A204.1 (cell line): Measurements from ENCODE around the gene NSD2.
"Not testable (repeated sequence)": the region's sequence is repeated elsewhere in the genome, so short reads cannot be mapped to it uniquely, and the experiment has no call there.

Source experiments
- FAIRE-seq: peaks from 2 replicates; lab custom pipeline; 2012; peaks lifted over from hg19 to GRCh38; lab: Jason Lieb, UNC

NSD2 gene

DNA sequence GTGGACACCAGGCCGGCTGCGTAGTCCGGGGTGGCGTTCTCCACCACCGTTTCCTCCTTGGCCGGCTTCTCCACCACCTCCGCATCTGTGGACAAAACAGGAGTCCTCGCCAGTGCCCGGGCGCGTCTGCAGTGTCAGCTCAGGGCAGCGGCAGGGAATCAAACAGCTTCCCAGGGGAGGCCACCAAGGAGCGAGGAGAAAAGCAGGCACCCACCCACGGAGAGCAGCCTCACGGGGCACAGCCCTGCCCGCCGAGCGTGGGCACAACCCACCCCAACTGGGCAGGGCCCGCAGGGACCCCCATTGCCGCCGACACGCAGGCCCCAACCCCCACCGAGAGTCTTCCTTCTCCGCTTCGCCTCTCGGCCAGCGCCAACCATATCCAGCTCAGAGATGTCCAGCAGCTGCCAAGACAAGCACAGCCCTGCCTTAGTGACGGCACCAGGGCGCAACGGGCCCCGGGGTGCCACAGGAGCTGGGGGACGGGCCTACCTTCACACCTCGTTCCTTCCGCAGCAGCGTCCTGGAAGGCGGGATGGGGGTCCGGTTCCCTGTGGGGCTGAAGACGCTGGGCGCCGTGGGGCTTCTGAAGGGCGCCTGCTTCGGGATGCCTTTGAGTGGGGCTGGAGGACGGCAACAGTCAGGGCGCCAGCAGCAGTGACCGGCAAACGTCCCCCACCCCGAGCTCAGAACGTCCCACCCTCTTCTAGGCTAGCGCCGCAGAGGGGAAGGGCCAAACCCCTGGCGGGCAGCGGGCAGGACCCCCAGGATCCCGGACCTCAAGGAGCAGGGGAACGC, 114.8 kb downstream of the NSD2 start:
- no peak for FAIRE-seq

DNA sequence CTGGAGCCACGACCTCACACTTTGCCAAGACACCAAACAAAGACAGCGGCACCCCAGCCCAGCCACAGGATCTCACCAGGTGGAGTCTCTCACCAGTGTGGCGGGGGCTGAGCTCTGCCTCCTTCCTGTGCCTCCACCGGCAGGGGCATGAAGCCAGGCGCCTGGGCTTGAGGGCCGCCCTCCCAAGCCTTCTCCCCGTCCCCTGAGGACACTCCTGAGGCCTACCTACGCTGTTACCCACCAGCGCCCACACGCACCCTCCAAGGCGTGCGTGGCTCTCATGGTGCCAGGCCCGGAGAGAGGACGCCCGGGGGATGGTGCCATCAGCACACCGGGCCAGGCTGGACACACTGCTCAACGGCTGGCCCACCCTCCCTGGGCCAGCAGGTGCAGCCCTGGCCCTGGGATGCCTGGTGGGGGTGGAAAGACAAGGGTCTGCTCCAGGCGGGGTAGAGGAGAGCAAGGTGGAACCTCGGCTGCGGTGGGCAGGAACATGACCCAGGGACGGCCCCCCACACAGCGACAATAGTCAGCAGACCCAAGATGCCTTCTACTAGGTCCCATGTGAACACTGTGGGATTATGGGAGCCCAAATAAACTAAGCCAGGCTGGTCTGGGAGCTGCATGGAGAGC, 115.5 kb downstream of the NSD2 start:
- no peak for FAIRE-seq

DNA sequence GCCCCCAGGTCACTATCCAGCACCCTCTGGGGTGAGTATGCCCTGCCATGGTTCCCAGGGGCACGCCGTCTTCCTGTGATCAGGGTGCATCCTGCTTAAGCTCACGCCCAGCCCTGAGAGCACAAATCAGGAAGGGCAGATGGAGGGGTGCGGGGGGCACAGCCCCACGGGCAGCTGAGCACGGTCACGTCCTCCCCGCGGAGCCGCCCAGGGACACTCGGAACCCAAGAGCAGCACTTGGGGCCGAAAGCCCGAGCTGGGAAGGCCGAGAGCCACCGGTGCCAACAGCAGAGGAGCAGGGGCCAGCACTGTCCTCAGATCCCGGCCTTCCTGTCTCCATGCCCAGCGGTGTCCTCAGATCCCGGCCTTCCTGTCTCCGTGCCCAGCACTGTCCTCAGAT, 116.1 kb downstream of the NSD2 start:
- FAIRE-seq: no peak

DNA sequence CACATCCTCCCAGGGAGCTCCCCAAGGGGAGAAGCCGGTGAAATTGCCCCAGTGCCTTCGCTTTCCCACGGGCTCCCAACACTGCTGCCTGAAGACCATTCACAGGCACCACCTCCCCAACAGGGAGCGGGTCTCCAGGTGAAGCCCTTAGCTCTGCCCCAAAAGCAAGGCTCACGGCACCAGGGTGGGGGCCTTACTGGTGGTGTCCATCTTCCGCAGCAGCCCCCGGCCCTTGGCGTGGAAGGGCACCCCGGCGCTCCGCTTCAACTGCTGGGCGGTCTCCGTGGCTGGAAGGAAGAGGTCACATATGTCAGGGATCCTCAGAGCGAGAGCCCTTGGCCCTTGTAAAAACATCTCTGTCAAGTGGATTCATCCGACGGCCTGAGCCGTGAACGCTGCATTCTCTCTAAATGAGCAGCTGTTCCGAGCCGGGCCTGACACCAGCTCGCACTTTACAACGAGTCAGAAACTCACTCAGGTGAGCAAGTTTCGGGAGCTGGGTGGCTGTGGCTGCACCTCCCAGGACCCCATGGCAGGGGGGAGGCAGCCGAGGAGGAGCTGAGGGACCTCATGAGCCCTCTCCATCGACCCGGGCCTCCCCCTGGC, 116.6 kb downstream of the NSD2 start:
- FAIRE-seq: no peak

DNA sequence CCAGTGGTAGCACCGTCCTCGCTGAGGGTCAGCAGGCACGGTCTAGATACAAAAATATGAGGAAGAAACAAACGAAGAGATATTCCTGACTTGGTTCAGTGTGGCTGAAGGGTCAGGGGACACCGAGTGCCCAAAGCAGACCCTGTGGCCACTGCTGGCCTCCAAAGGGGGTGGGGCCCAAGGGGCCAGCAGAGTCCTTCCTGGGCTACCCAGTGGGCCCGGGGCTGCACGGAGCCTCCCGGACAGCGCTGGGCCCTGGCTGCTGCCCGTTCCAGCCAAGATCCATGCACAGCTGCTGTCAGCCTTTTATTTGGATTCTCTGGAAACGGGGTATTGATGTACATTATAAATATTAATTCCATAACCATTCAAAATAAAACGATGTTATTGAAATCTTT, 117.1 kb downstream of the NSD2 start:
- FAIRE-seq: no peak

DNA sequence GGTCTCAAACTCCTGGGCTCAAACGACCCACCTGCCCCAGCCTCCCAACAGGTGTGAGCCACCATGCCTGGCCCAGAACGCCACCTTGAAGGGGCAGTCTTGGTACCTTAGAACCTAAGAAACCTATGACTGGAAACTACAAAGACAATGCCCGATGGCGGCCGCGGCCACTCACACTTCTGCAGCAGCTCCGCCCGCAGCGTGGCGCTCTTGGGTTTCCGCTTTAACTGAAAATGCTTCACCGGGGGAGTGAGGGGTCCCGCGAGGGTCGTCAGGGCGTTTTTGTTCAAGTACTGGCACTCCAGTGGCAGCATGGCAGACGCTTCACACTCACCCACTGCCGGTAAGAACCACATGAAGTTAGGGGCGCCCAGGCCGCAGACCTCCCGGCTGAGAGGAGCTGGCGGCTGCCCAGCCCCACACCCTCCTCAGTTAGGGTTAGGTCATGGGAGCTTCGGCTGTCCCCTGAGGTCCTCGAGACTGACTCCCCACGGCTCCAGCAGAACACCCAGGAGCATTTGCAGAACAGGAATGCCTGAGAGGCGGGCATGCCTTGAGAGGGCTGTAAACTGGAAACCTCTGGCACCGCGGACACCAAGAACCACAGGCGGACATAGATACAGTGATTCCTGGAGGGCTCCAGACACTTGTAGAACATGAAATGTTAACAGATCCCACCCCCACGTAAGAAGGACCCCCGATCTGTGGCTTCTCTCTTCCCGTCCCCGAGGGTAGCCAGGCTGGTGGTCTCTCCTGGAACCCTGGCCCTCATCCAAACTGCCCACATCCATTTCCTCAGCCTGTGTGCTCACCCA, 118.5 kb downstream of the NSD2 start:
- no peak for FAIRE-seq

DNA sequence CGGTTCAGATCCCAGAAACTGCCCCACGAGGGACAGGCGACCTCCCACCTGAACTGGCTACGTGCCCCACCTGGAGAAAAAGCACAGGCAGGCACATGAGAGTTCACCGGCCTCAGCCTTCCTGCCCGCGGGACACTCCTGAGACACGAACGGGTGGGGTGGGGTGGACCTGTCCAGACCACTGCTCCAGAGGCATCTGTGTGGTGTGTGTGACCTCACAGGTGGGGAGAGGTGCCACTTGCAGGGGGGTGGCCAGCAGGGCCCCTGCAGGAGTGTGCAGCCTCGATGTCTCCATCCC, 119.1 kb downstream of the NSD2 start:
- no peak for FAIRE-seq

DNA sequence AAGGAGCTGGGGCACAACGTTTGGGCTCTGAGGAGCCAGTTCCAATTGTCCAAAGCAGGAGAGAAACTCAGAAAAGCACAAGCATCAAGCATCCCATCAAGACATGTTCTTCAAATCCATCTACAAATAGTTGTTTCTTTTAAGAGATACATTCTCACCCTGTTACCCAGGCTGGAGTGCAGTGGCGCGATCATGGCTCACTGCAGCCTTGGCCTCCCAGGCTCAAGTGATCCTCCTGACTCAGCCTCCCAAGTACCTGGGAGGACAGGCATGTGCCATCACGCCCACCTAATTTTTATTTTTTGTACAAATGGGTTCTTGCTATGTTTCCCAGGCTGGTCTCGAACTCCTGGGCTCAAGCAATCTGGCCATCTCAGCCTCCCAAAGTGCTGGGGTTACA, 119.5 kb downstream of the NSD2 start:
- FAIRE-seq: no peak

DNA sequence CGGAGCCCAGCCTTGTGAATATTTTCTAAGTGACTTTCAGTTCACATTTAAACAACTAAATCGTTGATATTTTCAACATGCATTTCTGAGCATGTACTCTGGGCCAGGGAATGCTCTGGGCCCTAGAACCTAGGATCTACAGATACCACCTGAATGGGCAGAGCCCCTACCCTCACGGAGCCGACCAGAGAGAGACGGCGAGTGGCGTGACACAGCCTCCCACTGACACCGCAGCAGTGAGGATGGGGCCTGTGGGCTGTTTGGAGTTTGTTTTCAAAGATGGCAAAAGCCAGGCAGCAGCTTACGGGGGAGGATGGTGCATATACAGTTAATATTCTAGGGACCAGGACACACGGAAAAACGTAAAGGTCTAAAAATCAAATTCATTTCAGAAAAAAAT, 119.9 kb downstream of the NSD2 start:
- FAIRE-seq: no peak

DNA sequence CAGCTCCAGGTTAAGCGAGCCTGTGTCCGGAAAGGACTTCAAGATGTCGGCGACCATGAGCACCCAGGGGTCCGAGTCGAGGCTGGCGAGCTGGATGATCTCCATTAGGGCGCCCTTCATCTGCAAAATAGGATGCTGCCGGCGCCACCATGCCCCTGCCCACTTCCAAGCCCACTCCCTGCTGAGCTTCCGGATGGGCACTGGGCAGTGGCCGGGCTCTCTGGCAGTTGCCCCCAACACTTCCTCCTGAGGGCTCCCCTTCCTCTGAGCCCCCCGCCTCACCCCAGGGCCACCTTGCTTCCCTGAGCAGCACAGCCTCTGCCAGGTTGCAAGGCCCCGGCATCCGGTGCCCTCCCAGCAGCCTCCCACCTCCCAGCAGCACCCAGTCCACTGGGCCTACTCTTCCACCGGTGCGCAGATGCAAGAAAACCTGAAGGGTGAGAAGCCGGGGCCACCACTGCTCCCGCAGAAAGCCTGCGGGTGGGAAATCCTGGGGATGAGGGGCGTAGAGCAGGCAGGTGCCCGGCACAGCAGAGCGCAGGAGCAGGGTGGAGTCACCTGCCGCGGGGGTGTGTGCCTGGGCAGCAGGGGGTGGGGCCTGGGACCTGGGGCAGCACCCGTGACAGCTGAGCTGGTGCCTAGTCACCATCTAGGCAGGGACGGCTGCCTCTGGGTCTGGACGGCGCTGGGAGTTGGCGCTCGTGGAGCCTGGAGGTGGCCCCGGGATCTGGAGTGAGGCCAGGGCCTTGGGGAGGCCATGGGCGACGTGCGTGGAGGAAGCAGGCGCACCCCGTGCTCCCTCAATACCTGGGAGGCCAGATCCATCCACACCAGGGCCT, 120.6 kb downstream of the NSD2 start:
- FAIRE-seq: no peak

DNA sequence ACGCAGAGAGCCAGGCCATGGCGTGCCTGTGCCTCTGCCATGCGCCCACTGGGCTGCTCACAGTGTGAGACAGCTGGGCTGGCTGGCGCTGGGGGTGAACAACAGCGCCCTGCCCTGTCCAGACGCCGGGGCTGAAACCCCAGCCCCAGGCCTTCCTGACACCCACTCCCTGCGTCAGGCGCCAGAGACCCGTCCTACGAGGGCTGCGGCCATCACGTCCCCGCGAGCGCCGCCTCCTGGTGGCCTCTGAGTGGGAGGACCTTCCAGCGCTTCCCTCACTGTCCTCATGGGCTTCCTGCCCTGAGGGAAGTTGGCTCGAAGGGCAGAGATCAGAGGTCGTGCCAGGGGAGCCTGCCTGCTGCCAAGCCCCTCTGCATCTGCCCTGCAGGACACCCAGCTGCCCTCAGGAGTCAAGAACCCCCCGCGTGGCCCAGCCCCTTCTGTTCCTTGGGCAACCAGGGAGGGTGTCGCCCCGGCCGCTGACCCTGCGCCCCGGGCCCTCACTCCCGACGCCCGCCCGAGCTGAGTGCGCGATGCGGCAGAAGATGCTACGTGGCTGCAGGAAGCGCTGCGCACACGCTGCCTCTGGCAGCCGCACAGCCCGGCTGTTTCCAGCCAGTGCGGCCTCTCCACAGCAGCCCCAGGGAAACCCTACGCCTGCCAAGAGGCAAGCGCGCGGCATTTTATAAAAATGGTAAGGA, 121.4 kb downstream of the NSD2 start:
- FAIRE-seq: no peak

DNA sequence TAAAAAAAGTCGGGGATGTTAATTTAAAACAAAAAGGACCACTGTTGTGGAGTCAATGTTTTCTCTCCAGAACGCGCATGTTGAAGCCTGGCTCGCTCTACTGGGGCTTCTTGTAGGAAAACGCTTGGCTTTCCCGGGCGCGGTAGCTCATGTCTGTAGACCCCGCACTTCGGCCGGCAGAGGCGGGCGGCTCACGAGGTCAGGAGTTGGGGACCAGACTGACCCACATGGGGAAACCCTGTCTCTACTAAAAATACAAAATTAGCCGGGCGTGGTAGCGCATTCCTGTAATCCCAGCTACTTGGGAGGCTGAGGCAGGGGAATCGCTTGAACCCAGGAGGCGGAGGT, 122.0 kb downstream of the NSD2 start:
- no peak for FAIRE-seq

DNA sequence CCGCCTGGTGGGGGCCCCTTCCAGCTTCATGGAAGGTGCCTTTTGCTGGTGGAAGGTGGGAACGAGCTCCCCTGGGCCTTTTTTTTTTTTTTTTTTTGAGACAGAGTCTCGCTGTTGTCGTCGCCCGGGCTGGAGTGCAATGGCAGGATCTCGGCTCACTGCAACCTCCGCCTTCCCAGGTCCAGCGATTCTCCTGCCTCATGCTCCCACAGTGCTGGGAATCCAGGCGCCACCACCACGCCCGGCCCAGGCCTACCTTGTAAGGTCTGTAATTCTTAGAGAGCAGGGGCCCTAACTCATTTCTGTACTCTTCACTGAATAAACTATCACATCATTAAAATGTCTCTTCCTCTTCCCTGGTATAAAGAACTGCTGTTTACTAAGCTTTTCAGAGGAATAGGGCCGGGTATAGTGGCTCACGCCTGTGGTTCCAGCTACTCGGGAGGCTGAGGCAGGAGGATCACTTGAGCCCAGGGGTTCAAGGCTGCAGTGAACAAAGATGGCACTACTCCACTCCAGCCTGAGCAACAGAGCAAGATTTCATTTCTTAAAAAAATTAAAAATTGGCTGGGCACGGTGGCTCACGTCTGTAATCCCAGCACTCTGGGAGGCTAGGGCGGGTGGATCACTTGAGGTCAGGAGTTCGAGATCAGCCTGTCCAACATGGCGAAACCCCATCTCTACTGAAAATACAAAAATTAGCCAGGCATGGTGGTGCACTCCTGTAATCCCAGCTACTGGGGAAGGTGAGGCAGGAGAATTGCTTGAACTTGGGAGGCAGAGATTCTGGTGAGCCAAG, 122.7 kb downstream of the NSD2 start:
- FAIRE-seq: not testable (repeated sequence)

DNA sequence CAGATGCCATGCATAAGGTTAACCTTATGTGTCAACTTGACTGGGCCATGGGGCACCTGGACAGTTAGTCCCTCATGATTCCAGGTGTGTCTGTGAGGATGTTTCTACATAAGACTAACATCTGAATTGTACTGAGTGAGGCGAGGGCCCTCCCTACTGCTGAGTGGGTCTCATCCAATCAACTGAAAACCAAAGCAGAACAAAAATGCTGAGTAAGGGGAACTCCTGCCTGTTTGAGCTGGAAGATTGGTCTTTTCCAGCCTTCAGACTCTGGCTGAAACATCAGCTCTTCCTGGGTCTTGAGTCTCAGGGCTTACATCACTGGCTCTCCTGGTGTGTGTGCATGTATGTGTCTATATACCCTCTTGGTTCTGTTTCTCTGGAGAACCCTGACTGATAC, 123.7 kb downstream of the NSD2 start:
- FAIRE-seq: no peak

DNA sequence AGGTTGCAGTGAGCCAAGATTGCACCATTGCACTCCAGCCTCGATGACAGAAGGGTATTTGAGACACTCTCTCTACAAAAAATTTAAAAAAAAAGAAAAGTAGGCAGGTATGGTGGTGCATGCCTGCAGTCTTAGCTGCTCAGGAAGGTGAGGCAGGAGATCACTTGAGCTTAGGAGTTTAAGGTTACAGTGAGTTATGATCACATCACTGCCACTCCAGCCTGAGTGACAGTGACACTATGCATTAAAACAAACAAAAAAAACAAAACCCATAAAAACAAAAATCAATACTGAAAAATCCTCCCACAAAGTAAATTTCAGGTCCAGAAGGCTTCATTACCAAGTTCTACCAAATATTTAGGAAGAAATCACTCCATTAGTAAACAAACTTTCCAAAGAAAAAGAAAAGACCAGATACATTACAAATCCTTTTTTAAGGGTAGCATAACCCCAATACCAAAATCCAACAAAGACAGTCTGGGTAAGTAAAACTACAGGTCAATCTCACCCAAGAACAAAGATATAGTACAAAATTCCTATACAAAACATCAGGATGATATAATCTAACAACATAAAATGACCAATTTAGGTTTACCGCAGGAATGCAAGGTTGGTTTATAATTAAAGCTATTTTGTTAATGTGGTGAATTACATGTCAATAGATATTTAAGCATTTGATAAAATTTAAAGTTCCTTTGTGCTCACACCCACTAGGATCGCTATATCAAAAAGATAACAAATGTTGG, 125.8 kb downstream of the NSD2 start:
- no peak for FAIRE-seq

DNA sequence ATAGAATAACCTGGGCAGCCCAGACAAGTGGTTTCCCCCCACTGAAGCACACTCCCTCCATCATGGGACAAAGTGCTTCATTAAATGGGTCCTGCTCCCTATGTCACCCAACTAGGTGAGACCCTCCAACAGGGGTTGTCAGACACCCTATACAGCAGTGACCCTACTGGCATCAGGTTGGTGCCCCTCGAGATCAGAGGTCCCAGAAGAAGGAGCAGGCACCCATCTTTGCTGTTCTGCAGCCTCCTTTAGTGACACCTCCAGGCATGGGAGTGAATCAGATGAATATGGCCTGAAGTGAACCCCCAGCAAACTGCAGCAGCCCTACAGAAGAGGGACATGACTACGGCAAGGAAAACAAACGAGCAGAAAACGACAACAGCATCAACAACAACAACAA, 126.5 kb downstream of the NSD2 start:
- no peak for FAIRE-seq

DNA sequence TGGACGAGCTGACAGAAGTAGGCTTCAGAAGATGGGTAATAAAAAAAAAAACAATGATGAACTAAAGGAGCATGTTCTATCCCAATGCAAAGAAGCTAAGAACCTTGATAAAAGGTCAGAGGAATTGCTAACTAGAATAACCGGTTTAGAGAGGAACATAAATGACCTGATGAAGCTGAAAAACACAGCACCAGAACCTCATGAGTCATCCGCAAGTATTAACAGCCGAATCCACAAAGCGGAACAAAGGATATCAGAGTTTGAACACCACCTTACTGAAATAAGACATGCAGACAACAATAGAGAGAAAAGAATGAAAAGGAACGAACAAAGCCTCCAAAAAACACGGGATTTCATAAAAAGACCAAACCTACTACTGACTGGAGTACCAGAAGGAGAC, 127.1 kb downstream of the NSD2 start:
- FAIRE-seq: no peak

DNA sequence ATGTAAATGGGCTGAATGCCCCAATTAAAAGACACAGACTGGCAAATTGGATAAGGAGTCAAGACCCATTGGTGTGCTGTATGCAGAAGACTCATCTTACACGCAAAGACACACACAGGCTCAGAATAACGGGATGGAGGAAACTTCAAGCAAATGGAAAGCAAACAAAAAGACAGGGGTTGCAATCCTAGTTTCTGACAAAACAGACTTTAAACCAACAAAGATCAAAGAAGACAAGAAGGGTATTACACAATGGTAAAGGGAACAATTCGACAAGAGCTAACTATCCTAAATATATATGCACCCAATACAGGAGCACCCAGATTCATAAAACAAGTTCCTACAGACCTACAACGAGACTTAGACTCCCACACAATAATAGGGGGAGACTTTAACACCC, 128.1 kb downstream of the NSD2 start:
- FAIRE-seq: not testable (repeated sequence)

DNA sequence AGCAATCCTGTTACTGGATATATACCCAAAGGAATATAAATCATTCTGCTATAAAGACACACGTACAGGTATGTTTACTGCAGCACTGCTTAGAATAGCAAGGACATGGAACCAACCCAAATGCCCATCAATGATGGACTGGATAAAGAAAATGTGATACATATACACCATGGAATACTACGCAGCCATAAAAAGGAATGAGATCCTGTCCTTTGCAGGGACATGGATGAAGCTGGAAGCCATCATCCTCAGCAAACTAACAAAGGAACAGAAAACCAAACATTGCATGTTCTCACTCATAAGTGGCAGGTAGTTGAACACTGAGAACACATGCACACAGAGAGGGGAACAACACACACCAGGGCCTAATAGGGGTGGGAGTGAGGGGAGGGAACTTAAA, 132.2 kb downstream of the NSD2 start:
- not testable (repeated sequence) for FAIRE-seq

DNA sequence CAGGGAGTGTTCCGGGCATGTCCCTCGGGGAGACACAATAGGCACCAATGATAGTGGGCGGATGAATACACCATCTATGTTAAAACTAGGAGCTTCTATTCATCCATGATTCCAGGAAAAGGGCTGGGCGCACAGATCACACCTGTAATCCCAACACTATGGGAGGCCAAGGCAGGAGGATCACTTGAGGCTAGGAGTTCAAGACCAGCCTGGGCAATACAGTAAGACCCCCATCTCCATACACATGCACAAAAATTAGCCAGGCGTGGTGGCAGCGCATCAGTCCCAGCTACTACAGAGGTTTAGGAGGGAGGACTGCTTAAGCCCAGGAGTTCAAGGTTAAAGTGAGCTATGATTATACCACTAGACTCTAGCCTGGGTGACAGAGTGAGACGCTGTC, 135.2 kb downstream of the NSD2 start:
- FAIRE-seq: no peak
